SU-DHL-6 (cell line): ENCODE data around the gene NKX2-3.

Experiments
- EZH2phosphoT487 ChIP-seq: fragments of 200-600 bp; sonication (generic), shearing (Covaris generic); conservative IDR thresholded peaks from 2 replicates; pipeline ENCODE4 v1.6.1; 2018; ENCODE audit warnings: mild to moderate bottlenecking, antibody characterized with exemption, low read length, moderate library complexity, mixed read lengths
- TF ChIP-seq, protein P1 (sequence below): fragments of 200-600 bp; sonication (generic); IDR thresholded peaks from one replicate; pipeline ENCODE4 v1.5.1; 2017; ENCODE audit warnings: antibody characterized with exemption, mild to moderate bottlenecking, low read length, moderate library complexity; ENCODE audit not compliant: insufficient read depth, poor library complexity, severe bottlenecking

GRCh38 chr10:99539820-99540219, 7.1 kb downstream of the NKX2-3 start:
- no peak for TF ChIP-seq EZH2phosphoT487
- TF ChIP-seq, protein P1, sequence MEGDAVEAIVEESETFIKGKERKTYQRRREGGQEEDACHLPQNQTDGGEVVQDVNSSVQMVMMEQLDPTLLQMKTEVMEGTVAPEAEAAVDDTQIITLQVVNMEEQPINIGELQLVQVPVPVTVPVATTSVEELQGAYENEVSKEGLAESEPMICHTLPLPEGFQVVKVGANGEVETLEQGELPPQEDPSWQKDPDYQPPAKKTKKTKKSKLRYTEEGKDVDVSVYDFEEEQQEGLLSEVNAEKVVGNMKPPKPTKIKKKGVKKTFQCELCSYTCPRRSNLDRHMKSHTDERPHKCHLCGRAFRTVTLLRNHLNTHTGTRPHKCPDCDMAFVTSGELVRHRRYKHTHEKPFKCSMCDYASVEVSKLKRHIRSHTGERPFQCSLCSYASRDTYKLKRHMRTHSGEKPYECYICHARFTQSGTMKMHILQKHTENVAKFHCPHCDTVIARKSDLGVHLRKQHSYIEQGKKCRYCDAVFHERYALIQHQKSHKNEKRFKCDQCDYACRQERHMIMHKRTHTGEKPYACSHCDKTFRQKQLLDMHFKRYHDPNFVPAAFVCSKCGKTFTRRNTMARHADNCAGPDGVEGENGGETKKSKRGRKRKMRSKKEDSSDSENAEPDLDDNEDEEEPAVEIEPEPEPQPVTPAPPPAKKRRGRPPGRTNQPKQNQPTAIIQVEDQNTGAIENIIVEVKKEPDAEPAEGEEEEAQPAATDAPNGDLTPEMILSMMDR = no peak
